Posterior cingulate gyrus (tissue), 11 donors: ENCODE measurements around the gene ADGRG2.
A peak's percentile ranks its signal among the peaks of the same experiment; 100 is the strongest.

ENCODE experiments used
- DNase-seq, 10 donors: peaks; one replicate each; pipeline versions ENCODE4 v3.0.0 to v3.0.0-alpha.2; 2020 to 2021; ENCODE audit warnings: mixed read lengths in 3 of 10
- intact Hi-C: fragments of 100-400 bp; cut with DNase I; formaldehyde crosslinking; loops from one replicate; pipeline ENCODE4 v1.15.1; 2023

Gene ADGRG2, protein sequence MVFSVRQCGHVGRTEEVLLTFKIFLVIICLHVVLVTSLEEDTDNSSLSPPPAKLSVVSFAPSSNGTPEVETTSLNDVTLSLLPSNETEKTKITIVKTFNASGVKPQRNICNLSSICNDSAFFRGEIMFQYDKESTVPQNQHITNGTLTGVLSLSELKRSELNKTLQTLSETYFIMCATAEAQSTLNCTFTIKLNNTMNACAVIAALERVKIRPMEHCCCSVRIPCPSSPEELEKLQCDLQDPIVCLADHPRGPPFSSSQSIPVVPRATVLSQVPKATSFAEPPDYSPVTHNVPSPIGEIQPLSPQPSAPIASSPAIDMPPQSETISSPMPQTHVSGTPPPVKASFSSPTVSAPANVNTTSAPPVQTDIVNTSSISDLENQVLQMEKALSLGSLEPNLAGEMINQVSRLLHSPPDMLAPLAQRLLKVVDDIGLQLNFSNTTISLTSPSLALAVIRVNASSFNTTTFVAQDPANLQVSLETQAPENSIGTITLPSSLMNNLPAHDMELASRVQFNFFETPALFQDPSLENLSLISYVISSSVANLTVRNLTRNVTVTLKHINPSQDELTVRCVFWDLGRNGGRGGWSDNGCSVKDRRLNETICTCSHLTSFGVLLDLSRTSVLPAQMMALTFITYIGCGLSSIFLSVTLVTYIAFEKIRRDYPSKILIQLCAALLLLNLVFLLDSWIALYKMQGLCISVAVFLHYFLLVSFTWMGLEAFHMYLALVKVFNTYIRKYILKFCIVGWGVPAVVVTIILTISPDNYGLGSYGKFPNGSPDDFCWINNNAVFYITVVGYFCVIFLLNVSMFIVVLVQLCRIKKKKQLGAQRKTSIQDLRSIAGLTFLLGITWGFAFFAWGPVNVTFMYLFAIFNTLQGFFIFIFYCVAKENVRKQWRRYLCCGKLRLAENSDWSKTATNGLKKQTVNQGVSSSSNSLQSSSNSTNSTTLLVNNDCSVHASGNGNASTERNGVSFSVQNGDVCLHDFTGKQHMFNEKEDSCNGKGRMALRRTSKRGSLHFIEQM

DNA sequence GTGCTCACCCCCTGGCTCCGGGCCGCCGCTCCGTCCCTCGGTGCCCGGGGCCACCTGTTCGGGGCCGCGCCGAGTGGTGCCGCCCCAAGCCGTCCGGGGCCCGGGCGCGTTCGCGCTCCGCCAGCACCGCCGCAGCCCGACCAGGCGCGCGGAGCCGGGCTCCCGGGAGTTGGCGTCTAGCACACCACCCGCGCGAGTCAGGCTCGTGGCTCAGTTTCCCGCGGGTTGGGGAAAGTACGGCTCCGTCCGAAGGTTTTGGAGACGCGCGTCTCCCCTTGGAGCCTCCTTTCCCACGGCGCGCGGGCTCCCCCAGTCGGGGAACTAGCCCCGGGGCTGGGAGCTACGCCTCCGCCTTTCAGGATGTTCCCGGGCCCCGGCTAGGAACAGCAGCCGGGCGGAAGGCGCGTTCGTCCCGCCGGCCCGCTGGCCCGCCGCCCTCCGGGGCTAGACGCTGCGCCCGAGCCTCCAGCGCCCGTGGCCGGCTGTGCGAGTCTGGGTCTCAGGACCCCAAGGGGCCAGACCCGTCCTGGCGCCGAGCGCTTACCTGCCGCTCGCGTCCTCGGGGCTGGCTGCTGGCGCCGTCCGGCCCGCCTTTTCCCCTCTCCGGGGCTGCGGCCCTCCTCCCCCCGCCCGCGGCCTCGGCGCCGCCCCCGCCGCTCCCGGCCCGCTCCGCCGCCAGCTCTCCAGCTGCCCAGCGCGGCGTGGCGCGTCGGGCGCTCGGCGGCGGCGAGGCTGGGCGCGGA is at the start of gene ADGRG2:
Gene ADGRG2, minus strand, starts transcription at position 571 of the 743 bp plus-strand sequence. CDS start 53,634 bp downstream, outside the sequence.
- DNase-seq = peak in 3 of 10 donors; percentile 9 to 16 (median 14)
- intact Hi-C loops = no loop called here

DNA sequence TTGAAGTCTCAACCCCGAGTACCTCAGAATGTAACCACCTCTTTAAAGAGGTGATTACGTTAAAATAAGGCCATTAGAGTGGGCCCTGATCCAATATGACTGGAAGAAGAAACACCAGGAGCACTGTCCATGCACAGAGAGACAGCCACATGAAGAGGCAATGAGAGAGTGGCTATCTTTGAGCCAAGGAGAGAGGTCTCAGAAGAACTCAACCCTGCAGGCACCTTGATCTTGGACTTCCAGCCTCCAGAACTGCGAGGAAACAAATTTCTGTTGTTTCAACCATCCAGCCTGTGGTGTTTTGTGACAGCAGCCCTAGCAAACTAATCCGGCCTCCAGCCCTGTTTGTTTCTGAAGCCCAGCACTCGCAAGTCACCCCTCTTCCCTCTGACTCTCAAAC is 46.3 kb upstream of the ADGRG2 start:
- DNase-seq = no peak
- intact Hi-C loops = no loop called here

DNA sequence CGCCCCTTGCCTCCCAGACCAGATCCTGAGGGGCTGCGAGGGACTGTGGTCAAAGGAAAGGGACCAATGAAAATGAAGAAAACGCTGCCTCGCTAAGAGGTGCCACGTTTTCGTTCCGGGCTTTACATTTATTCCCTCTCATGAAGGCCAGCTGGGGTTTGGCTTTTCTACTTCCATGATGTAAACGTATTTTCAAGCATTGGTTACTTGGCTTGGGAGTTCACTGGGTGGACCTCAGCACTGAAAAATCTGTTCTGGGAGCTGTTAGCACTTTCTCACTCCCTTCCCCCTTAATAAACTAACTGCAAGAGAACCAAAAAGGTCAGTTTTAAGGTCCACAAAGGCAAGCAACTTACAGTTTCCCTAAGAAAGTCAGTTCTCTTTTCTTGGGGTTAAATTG is 40.6 kb upstream of the ADGRG2 start:
- intact Hi-C loops = no loop called here

DNA sequence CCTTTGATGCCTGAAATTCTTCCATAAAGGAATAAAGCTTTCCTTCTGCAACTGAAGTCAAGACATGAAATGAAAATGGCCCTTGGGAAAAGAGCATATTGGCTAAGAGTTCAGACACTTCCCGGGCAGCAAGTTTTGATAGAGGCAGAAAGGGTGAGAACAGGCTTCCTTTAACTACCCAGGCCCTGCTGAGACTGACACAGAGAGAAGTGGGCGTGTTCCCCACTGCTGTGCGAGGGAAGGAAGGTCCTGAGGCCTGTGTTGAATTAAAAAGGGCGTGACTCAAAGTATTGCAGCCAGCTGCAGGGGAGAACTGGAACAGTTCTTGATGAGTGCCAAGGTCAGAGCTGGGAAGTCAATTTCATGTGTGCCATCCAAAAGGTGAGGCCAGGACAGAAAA is 33.9 kb upstream of the ADGRG2 start:
- no peak for DNase-seq
- intact Hi-C loops = no loop called here

More for the DNA sequence above, 40.6 kb upstream of the ADGRG2 start:
- DNase-seq = no peak

DNA sequence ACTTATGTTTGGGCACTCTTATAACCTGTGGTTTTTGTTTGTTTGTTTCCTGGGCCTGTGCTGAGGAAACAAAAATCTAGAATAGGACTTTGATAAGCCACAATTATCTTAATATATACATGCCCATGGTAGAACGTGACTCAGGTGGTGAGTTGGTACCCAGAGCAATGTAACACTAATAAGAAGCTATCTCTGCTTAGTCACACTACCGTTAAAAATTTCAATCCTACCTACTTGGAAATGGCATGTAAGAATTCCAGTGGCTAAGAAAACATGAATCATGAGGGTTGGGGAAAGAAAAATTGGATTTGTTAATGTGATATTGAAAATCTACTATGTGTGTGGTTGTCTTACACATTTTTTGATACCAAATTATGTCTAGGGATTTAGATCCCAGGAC is 30.5 kb upstream of the ADGRG2 start:
- DNase-seq = no peak
- intact Hi-C loops = no loop called here

DNA sequence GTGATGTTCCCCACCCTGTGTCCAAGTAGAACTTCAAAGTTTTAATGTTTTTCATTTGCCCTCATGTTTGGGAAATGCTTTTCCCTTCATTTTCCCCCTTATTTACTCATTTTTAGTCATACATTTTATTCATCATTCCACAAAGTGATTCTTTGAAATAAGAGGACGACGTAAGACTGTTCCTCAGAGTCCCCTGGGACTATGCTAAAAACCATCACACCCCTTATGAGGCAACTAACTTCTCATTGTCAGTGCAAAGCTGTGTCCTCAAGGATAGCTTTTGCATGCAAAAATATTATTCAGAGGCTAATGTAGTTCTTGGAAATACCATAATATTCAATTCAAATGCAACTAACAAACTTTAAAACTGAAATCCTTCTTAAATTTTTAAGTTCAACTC is 14.8 kb upstream of the ADGRG2 start:
- intact Hi-C loops = no loop called here
- no peak for DNase-seq

DNA sequence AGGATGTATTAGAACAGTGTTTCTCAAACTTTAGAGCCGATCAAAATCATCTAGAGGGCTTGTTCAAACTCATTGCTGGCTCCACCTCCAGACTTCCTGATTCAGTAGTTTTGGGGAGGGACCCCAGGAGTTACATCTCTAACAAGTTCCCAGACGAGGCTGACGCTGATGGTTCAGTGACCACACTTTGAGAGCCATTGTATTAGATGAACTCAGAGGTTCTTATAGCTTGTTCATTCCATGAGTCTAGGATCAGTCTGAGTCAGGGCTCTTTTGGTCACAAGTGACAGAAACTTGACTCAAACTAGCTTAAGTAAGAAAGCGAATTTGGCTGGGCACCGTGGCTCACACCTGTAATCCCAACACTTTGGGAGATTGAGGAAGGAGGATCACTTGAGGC is 11.5 kb upstream of the ADGRG2 start:
- DNase-seq = no peak
- intact Hi-C loops = no loop called here

DNA sequence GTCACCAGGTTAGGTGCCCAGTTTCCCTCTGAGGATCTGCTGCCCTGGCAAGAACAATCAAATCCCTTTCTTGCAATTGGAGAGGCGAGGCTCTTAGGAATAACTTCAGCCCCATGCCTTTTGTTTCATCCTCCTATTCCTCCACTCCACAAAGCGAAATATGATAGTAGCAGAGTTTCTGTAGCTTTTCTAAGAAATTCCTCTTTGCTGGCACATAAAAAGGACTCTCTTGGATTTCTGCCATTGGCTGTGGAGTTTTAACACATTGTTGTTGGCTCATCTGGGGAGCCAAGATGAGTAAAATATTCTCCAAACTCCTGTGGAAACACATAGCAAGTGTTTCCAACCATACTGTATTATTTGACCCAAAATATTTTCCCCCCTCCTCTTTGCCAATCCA is 11.0 kb upstream of the ADGRG2 start:
- intact Hi-C loops = no loop called here
- no peak for DNase-seq

DNA sequence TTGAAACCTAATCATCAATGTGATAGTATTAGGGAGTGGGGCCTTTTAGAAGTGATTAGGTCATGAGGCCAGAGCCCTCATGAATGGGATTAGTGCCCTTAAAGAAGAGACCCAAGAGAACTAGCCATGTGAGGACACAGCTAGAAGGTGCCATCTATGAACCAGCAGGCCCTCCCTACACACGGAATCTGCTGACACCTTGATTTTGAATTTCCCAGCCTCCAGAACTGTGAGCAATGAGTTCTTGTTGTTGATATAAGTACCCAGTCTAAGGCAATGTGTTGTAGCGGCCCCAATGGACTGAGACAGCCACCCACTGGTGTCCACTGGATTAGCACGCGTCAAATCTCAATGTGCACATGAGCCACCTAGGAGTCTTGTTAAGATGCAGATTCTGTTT is 8.4 kb upstream of the ADGRG2 start:
- intact Hi-C loops = no loop called here
- no peak for DNase-seq

DNA sequence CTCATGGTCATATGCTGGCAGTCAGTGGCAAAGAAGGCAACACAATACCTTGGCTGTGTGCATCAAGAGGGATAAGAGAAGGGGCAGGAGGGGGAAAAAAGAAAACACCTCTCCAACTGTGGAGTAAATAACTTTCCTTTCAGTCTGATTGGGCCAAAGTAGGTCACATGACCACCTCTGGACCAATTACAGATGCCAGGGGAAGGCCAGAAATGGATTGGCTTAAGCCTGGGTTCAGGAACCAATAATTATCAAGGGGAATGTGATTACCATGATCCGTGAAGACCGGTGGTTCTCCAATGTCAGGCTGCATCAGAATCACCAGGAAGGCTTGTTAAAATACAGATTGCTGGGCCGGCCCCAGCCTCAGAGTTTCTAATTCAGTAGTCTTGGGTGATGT is 7.4 kb upstream of the ADGRG2 start:
- DNase-seq = no peak
- intact Hi-C loops = no loop called here

DNA sequence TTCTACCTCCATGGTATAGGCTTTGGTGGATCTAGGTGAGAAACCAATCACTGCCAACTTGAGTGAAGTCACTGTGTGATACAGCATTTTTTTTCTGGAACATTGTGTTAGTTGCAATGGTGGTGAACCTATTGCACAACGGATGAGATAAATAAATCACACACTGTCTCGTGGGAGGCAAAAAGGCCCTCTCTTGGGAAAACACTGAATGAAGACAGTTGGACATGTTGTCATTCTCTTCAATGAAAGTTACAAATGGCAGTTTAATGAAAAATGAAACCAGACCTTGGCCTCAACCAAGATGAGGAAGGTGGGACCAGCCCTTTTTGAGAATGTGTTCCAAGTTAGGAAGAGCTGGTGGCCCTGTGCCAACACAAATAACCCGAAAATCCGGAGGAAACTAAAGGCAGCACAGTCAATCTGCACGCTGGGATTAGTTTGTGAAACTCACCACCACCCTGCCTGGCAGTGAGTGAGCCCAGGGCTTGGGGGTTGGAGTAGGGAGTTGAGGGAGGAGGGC is 5.4 kb upstream of the ADGRG2 start:
- intact Hi-C loops = no loop called here

DNA sequence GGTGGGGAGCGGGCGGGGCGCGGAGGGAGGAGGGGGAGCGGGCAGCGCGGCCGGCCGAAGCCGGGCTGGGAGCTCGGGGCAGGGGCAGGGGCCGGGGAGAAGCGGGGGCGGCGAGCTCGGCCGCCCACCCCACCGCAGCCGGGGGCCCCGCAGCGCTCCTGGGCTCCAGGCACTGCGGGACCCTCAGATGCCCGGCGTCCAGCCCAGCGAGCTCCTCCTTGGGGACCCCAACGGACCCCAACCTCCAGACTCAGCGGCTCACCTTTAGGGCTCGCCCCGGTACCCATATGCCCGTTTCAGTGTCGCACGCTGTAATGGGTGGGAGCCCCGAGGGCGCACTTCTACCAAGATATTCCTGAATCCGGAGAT is 357 bp upstream of the ADGRG2 start:
- intact Hi-C loops = no loop called here
- DNase-seq = no peak

More for the DNA sequence above, 5.4 kb upstream of the ADGRG2 start:
- no peak for DNase-seq

DNA sequence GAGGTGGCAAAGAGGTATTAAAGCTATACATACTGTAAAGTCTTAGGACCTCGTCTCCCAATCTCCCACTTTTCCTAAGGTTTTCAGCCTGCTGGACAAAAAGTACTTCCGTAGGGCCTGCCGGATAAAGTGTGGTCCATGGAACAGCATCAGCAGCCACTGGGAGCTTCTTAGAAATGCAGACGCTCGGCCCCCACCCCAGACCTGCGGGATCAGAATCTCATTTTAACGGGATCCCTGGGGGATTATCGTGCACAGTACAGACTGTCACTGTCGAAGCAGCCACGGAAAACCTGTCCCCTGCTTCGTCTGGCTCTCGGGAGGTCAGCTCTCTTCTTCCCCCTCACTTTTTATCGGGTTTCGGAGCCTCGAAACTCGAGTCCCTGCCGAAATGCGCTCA is 802 bp downstream of the ADGRG2 start:
- no peak for DNase-seq
- intact Hi-C loops = no loop called here

DNA sequence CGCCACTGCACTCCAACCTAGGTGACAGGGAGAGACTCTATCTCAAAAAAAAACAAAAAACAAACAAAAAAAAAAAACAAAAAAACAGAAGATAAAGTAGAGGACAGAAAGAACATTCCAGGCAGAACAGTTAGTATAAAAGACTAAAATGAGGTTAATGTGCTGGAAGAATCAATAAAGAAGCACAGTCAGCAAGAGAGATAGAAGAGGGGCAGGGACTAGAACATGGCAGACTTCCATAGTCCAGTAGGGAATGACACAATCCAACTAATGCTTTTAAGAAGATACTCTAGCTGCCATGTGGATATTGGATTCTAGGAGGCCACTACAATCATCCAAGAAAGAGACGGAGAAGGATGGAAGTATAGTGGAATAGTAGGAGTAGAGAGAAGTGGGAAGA is 11.6 kb downstream of the ADGRG2 start:
- intact Hi-C loops = no loop called here
- DNase-seq = no peak

DNA sequence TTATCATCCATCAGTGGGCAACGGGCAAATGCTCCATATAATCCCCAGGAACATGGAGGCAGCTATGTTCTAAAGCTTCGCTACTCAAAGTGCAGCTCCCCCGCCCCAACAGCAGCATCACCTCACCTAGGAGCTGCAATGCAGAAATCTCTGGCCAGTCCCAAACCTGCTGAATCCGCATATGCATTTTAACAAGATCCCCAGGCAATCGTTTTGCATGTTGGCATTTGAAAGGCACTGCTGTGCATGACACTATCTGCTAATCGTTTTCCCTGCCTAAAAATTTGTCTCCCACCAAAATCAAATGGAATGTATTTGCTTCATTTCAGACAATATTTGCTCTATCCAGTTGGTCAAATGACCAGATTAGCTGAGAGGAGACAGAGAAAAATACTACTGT is 15.2 kb downstream of the ADGRG2 start:
- intact Hi-C loops = no loop called here
- DNase-seq = no peak

DNA sequence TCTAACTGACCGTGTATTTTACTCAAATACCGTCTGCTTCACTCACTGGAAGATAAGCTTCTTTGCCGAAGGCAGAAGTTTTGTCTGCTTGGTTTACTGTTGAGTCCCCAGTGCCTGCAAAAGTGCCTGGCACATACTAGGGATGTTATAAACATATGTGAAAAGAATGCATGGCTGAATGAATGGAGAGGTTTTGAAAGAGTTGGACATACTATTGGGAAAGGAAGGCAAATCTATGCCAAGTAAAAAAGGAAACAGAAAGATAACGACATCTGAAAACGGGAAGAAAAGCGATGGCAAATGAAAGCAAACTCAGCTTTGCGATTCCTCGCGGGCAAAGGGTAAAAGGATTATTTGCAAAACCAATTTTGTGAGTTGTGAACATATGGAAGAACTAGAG is 21.7 kb downstream of the ADGRG2 start:
- intact Hi-C loops = no loop called here
- DNase-seq = no peak

DNA sequence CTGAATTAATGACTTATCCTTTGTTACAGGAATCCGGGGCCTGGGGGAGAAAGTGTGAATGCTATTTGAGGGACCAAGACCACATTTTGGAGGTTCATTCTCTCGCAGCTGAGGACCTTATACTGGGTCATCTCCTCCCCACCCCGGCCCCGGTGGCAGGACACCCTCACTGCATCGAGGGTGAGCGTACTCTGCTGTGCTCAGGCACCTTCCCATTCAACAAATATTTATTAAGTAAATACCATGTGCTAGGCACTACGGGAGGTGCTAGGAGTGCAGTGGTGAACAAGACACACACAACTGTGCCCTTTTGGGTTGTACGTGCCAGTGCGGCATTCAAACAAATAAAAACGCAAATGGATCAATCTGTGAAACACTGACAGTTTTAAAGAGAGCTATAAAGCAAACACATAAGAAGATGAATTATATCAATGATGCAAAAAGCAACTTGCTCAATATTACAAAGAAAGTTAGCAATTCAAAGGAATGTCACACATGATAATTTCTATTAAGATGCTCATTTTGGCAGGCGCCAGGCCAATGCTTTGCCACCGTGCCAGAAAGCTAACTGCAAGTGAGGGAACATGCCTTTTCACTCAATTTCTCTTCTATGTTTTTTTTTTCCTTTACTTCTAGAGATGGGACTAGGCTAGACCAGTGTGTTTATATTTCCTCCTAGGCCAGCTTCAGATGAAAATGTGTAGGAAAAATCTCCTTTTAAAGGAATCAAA is 24.6 kb downstream of the ADGRG2 start:
- intact Hi-C loops = no loop called here
- no peak for DNase-seq

DNA sequence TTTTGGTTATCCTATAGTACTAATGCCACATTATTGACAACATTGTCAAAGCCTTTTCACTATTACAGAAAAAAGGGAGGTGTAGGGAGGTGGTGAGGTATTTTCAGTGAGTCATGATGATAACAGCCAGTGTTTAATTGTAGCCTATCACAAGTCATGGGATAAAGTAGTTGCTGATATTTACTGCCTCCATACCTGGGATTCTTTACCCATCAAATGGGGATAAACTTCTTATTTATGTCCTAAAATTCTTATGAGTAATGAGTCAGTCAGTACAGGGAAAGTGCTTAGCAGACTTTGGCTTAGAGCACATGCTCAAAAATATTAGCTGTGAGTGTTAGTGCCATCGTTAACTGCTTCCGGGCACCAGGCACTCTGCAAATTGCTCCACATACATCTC is 25.7 kb downstream of the ADGRG2 start:
- intact Hi-C loops = no loop called here
- DNase-seq = no peak

DNA sequence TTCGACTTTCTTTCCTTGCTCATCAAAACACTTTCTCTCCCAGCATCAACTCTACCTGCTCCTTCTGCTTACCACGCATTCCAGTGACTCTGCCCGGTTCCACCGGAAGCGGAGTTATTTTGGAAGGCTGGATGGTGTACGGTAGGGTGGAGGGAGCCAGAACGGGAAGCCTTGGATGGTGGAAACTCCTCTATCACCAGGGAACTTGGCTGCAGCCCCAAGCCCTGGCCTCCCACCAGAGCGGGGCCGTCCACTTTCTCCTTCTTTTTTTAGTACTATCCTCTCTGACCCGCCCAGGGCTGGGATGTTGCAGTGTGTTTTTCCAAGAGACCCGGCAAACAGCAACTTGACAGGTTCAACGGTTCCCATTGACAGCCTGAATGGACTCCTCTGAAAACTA is 27.6 kb downstream of the ADGRG2 start:
- DNase-seq = no peak

DNA sequence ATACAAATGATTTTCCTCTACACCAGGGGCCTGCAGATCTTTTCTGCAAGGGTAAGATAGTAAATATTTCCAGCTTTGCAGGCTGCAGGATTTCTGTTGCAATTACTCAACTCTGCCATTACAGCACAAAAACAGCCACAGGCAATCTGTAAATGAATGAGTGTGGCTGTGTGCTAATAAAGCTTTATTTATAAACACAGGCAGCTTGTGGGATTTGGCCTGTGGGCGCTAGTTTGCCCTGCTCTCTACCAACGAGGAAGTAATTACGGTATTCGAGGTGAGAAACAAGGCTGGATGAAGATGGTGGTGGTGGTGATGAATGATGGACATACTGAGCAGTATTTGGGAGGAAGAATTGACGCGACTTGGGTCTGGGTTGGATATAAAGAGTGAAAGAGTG is 30.7 kb downstream of the ADGRG2 start:
- intact Hi-C loops = no loop called here

More for the DNA sequence above, 27.6 kb downstream of the ADGRG2 start:
- intact Hi-C loops = no loop called here

More for the DNA sequence above, 30.7 kb downstream of the ADGRG2 start:
- no peak for DNase-seq
